Mesendoderm (in vitro differentiated cells): ENCODE measurements around the gene AXIN2.

ENCODE experiments used
- DNase-seq: peaks from one replicate; pipeline ENCODE4 v3.0.0; 2013
- H2AK5ac ChIP-seq: 2 replicates; pipeline ENCODE4 v1.6.1; 2013; ENCODE audit warnings: low read length, inconsistent platforms
- H2BK120ac ChIP-seq: 2 replicates; pipeline ENCODE4 v1.6.1; 2013; ENCODE audit warnings: low read depth, mild to moderate bottlenecking, low read length, moderate library complexity, mixed read lengths
- H2BK15ac ChIP-seq: replicated peaks from 2 replicates; pipeline ENCODE4 v1.6.1; 2013; ENCODE audit warnings: low read depth, mild to moderate bottlenecking, moderate library complexity
- H2BK5ac ChIP-seq: 2 replicates; pipeline ENCODE4 v1.6.1; 2013; ENCODE audit warnings: low read length, inconsistent platforms
- H3K18ac ChIP-seq: 2 replicates; pipeline ENCODE4 v1.6.1; 2013; ENCODE audit warnings: mild to moderate bottlenecking, low read length, mixed read lengths
- H3K23ac ChIP-seq: one replicate; pipeline ENCODE4 v1.6.1; 2013; ENCODE audit warnings: low read length
- H3K27ac ChIP-seq: 2 replicates; pipeline ENCODE4 v1.5.1; 2013; ENCODE audit warnings: low read depth, mild to moderate bottlenecking, inconsistent platforms, low read length, moderate library complexity
- H3K27me3 ChIP-seq: 2 replicates; pipeline ENCODE4 v1.6.1; 2013; ENCODE audit warnings: low read length, control low read depth, mild to moderate bottlenecking, inconsistent platforms; ENCODE audit not compliant: insufficient read depth, poor library complexity
- H3K36me3 ChIP-seq: 2 replicates; pipeline ENCODE4 v1.6.1; 2013; ENCODE audit warnings: low read length, inconsistent platforms; ENCODE audit not compliant: control insufficient read depth, insufficient read depth
- H3K4ac ChIP-seq: one replicate; pipeline ENCODE4 v1.6.1; 2013; ENCODE audit warnings: low read depth, mild to moderate bottlenecking, low read length, moderate library complexity
- H3K4me1 ChIP-seq: 2 replicates; pipeline ENCODE4 v1.6.1; 2013; ENCODE audit warnings: low read depth, low read length, inconsistent platforms; ENCODE audit not compliant: control insufficient read depth
- H3K4me2 ChIP-seq: 2 replicates; pipeline ENCODE4 v1.6.1; 2013; ENCODE audit warnings: low read length
- H3K4me3 ChIP-seq: 2 replicates; pipeline ENCODE4 v1.5.1; 2013; ENCODE audit warnings: mild to moderate bottlenecking, low read length
- H3K56ac ChIP-seq: one replicate; pipeline ENCODE4 v1.6.1; 2013; ENCODE audit warnings: low read length
- H3K79me1 ChIP-seq: 2 replicates; pipeline ENCODE4 v1.6.1; 2013; ENCODE audit warnings: low read length, inconsistent platforms
- H3K79me2 ChIP-seq: 2 replicates; pipeline ENCODE4 v1.6.1; 2013; ENCODE audit warnings: mild to moderate bottlenecking, low read length; ENCODE audit not compliant: control insufficient read depth, insufficient read depth
- H3K9ac ChIP-seq: 2 replicates; pipeline ENCODE4 v1.6.1; 2013; ENCODE audit warnings: low read length, inconsistent platforms
- H4K5ac ChIP-seq: one replicate; pipeline ENCODE4 v1.6.1; 2013; ENCODE audit warnings: low read length
- H4K8ac ChIP-seq: one replicate; pipeline ENCODE4 v1.6.1; 2013; ENCODE audit warnings: low read depth, mild to moderate bottlenecking, control low read depth, low read length, moderate library complexity
- WGBS: extraction: QIAGEN DNeasy Blood & Tissue Kit; methylation state at CpG from one replicate; pipeline ENCODE4 v1.1.7; 2013; ENCODE audit warnings: low lambda C conversion rate, missing lambda C conversion rate; ENCODE audit not compliant: insufficient coverage; ENCODE audit errors: extremely low coverage; 5-methylcytosine and 5-hydroxymethylcytosine counted together

AXIN2 gene

DNA sequence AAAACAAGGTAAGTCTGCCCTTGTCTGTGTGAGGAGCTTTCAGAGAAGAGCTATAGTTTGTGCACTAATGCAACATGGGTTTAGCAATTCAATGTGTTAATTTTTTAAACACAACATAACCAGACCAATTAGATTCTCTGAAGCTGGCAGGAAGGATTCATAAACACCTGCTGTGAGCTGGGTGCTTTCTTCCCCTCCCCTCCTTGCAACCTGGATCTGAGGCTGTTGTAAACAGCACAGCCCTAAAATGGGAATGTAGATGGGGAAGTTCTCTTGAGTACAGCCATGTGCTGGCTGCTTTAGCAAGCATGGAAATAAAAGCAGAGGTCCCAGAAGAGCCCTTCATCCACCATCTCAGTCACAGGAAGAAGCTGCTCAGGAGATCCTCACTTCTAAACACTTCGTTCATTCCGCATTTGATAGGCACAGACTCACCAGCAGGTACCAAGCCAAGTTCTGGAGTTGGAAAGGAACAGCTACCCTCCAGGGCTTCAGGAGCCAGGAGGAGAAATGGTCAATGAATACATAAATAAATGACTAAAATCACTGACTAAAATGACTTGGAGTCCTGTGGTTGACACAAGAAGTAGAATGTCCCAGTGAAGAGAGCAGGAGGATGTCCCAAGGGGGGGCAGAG lies 21.7 kb downstream of the AXIN2 start:
- Histone ChIP-seq H3K36me3 (peaks cover 11% of the 10 kb centered on the region), H3K56ac (no peak overlapping the region), H3K23ac (no peak overlapping the region), H3K18ac (no peak overlapping the region), H2BK120ac (no peak overlapping the region), H3K27me3 (no peaks in the 10 kb centered on the region), H4K8ac (no peak overlapping the region), H3K27ac (no peak overlapping the region), H3K4me2 (no peak overlapping the region), H3K4ac (no peak overlapping the region), H3K79me2 (peaks cover 28% of the 10 kb centered on the region), H2AK5ac (no peak overlapping the region), H3K4me1 (peaks cover 15% of the 10 kb centered on the region), H3K9ac (no peak overlapping the region), H3K4me3 (no peak overlapping the region), H3K79me1 (peaks cover 34% of the 10 kb centered on the region), H4K5ac (no peak overlapping the region), H2BK5ac (no peak overlapping the region), H2BK15ac (no peak overlapping the region)
- no CpG with 5 or more reads among the region's 2 CpGs for WGBS
- DNase-seq = no peak

DNA sequence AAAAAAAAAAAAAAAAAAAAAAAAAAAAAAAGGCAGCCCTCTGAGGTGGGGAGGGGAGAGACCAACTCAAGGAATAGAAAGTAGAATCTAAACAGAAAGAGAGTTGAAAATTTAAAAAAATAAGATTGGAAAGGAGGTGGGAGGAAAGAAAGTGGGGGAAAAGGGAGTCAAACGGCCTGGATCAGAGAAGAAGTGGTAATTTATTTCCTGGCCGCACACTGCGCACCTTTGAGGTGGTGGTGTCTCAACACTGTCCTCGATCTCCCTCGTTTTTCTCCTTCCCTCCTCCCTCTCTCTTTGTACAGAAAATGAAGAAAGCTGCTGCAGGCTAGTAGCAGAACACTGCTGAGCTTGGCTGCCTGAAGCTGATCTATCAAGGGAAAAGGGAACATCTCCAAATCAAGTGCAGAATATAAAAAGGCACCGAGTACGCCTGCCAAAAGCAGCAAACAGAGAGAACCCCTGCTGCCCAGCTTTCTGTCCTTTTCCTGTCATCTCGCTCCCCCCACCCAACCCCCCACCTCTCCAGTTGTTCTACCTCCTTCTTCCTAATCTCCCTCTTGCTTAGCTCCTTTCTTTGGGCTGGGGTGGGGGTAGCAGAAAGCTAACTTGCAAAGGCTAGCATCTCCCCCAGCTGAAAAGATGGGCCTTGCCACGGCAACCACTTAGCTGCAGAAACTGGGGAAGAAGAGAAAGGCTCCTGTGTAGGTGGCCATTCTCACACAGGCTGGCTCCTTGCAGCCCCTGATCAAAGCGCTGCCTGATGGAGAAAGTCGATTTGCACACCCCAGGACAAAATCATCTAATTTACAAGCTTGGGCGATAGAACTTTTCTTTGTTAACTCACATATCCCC lies 22.5 kb downstream of the AXIN2 start:
- Histone ChIP-seq H4K8ac (no peak overlapping the region), H3K18ac (no peak overlapping the region), H3K4ac (no peak overlapping the region), H3K36me3 (peaks cover 15% of the 10 kb centered on the region), H2BK15ac (no peak overlapping the region), H3K27me3 (no peaks in the 10 kb centered on the region), H2BK120ac (no peak overlapping the region), H2AK5ac (no peak overlapping the region), H3K9ac (no peak overlapping the region), H2BK5ac (no peak overlapping the region), H3K23ac (no peak overlapping the region), H3K56ac (no peak overlapping the region), H3K79me1 (peaks cover 30% of the 10 kb centered on the region), H3K4me2 (no peak overlapping the region), H3K4me1 (peaks cover 15% of the 10 kb centered on the region), H3K79me2 (peaks cover 22% of the 10 kb centered on the region), H3K27ac (no peak overlapping the region), H4K5ac (no peak overlapping the region), H3K4me3 (no peak overlapping the region)
- 100% methylated on average over 1 of the region's 12 CpGs for WGBS
- no peak for DNase-seq

DNA sequence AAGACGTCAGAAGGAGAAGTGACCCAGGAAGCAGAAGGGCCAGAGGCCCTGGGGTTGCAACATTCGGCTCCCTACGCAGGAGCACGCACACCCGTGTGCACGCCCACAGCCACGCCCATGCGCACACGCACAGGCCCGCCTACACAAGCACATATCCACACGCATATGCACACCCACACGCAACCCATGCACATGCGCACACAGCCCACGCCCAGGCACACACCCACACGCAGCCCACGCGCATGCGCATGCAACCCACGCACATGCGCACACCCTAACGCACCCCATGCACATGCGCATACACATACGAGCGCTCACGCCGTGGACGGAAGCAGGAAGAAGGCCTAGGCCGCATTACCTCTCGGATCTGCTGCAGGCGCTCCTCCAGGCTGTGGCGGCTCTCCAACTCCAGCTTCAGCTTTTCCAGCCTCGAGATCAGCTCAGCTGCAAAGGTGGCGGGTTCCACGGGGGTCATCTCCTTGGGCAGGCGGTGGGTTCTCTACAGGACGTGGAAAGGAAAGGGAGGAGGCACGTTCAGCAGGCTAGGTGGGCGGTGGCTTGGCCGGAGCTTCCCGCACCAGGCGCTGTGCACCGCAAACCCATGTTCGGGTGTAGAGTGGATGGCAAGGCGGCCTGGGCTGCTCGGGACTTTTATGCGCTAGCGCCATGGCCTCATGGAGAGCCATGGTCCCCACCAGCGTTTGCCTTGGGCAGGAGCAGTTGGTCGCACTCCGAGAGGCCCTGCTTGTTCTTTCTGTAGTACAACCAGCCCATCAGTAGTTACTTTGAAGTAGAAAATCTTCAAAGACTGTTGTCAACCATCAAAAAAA lies 23.4 kb downstream of the AXIN2 start:
- Histone ChIP-seq H3K4me2 (no peak overlapping the region), H3K79me1 (peaks cover 23% of the 10 kb centered on the region), H4K8ac (no peak overlapping the region), H3K4me3 (no peak overlapping the region), H2BK120ac (no peak overlapping the region), H3K4me1 (peaks cover 10% of the 10 kb centered on the region), H3K27ac (no peak overlapping the region), H3K36me3 (peaks cover 18% of the 10 kb centered on the region), H2BK15ac (no peak overlapping the region), H4K5ac (no peak overlapping the region), H3K23ac (peak overlapping the region; percentile 92), H2AK5ac (no peak overlapping the region), H2BK5ac (no peak overlapping the region), H3K18ac (no peak overlapping the region), H3K4ac (no peak overlapping the region), H3K9ac (no peak overlapping the region), H3K56ac (no peak overlapping the region), H3K27me3 (no peaks in the 10 kb centered on the region), H3K79me2 (peaks cover 14% of the 10 kb centered on the region)
- no CpG with 5 or more reads among the region's 50 CpGs for WGBS
- no peak for DNase-seq

DNA sequence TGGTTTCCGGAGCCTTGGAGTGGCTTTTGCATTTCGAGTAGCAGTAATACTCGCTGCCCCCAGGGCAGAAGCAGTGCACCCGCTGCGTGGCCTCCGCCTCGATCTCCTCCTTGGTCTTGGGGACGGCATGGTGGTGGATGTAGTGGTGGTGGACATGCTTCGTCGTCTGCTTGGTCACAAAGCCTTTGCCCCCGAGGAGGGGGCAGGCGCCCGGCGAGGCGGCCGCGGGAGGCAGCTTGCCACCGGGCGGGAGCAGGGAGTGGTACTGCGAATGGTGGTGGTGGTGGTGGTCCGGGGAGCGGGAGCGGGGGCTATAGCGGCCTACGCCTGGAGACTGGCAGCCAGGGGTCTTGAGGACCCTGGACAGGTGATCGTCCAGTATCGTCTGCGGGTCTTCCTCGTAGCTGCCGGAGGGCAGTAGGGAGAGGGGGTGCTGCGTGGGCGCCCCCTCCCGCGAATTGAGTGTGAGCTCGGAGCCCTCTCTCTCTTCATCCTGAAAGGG lies 24.1 kb downstream of the AXIN2 start:
- H2BK120ac ChIP-seq = no peak overlapping the region
- H3K27ac ChIP-seq = no peak overlapping the region
- peaks cover 22% of the 10 kb centered on the region for H3K79me1 ChIP-seq
- H3K9ac ChIP-seq = no peak overlapping the region
- no peak overlapping the region for H2BK15ac ChIP-seq
- no peak overlapping the region for H2AK5ac ChIP-seq
- H3K4me1 ChIP-seq = peaks cover 7% of the 10 kb centered on the region
- no peak overlapping the region for H4K8ac ChIP-seq
- H3K27me3 ChIP-seq = no peaks in the 10 kb centered on the region
- H3K23ac ChIP-seq = no peak overlapping the region
- no peak for DNase-seq
- peaks cover 8% of the 10 kb centered on the region for H3K79me2 ChIP-seq
- no peak overlapping the region for H4K5ac ChIP-seq
- no peak overlapping the region for H3K56ac ChIP-seq
- H3K4me2 ChIP-seq = no peak overlapping the region
- H3K36me3 ChIP-seq = peaks cover 18% of the 10 kb centered on the region
- no peak overlapping the region for H2BK5ac ChIP-seq
- no CpG with 5 or more reads among the region's 35 CpGs for WGBS
- H3K18ac ChIP-seq = no peak overlapping the region
- H3K4ac ChIP-seq = no peak overlapping the region
- no peak overlapping the region for H3K4me3 ChIP-seq

DNA sequence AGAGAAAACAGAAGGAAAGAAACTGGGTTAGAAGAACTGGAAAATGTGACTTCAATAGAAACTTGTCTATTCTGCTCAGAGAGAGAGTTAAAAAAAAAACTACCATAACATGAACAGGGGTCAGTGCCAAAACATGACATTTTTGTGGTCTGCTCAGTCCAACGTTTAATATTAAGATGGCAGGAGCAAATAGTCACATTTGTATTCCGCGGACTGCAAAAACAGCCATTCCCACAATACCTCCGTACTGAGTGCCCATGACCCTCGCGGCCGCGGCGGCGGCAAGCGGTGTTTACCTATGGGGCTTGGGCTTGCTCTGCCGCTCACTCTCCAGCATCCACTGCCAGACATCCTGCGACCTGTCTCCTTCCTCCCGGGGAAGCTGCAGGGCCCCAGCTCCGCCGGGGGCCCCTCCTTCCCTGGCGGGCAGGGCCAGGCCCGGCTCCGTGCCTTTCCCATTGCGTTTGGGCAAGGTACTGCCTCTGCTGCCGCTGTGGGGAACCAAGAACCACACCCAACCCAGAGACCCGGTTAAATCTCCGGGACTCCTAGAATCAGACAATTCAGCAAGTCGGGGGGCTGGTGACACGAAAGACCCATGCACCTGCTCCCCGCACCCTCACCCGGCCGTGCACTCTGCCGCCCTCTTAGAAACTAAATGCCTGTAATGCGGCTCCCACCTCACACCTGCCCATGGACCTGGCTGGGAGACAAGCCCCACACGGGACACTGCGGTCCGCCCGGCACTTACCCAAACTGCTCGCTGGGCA lies 24.7 kb downstream of the AXIN2 start:
- H2BK120ac ChIP-seq = no peak overlapping the region
- H3K4me1 ChIP-seq = peaks cover 12% of the 10 kb centered on the region
- H4K5ac ChIP-seq = no peak overlapping the region
- no peak overlapping the region for H3K23ac ChIP-seq
- peaks cover 2% of the 10 kb centered on the region for H3K79me2 ChIP-seq
- WGBS = no CpG with 5 or more reads among the region's 35 CpGs
- no peak overlapping the region for H2BK5ac ChIP-seq
- no peak overlapping the region for H2BK15ac ChIP-seq
- no peak overlapping the region for H3K4me3 ChIP-seq
- H2AK5ac ChIP-seq = no peak overlapping the region
- no peak overlapping the region for H3K18ac ChIP-seq
- no peak overlapping the region for H3K4me2 ChIP-seq
- peaks cover 18% of the 10 kb centered on the region for H3K36me3 ChIP-seq
- H3K27me3 ChIP-seq = no peaks in the 10 kb centered on the region
- H4K8ac ChIP-seq = no peak overlapping the region
- no peak overlapping the region for H3K9ac ChIP-seq
- peaks cover 17% of the 10 kb centered on the region for H3K79me1 ChIP-seq
- H3K56ac ChIP-seq = no peak overlapping the region
- no peak overlapping the region for H3K4ac ChIP-seq
- H3K27ac ChIP-seq = no peak overlapping the region
- DNase-seq = no peak
